NOMO-1 treated with DMSO at 0.1 percent for 48 hours (cell line): ENCODE measurements around the gene HOXB9.

Source experiments
- DNase-seq: peaks from one replicate; lab custom pipeline; 2025; ENCODE audit not compliant: unreplicated experiment; lab: John Stamatoyannopoulos, UW

The HOXB9 gene

DNA sequence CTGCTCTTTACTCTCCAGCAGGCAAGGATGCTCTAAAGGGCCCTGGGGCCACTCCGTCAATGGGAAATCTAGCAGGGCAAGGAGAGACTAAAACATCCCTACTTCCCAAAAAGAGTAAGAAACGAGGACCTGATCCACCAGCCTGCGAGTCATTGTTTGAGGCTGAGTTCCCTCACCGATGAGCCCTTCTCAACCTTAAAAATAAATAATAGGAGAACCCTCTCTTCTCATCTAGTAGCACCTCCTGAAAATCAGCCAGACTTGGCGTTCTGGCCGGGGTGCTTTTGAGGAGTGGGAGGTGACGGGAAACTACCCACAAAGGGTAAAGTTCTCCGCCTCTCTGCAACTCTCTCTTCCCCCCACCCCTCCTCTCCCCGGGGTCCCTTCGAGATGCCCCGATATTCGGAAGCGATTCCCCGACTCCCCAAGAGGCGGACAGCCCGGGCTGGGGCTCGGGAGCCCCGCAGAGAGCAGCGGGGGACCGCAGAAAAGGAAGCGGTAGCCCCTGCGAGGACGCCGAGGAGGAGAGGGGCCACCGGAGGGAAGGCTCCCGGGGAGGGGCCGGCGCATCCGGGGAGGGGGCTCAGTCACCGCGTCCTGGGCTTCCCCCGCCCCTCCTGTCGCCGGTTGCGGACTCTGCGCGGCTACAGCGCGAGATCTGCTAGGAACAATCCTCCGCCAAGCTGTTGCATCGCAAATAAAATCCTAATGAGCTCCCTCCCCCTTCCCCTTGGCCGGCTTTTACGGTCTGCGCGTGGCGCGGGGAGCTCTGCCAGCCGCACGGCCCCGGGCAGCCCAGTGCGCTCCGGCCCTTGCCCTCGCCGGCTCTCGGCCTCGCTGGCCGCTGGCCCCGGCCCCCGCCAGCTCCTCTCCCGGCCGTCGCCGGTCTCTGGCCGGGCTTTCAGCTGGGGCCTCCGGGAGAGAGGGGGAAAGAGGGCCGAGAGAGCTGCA is 1.3 kb downstream of the HOXB9 start:
- no peak for DNase-seq

DNA sequence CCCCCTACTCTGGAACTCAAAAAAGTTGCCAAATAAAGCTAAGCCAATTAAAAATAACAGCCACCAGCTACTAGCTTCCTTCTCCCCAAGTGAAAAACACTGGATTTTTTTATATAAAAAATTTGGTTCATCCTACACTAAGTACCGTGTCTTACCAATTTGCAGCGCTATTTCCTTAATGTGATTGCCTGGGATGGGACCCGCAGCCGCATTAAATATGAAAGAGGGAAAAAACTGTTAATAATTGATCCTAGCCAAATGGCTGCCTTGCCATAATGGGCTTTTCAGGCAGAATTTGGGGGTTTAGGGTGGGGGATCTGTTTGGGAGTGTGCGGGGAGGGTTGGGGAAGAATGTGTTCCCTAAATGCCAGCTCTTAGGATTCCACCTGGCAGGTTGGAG is 2.0 kb downstream of the HOXB9 start:
- no peak for DNase-seq

DNA sequence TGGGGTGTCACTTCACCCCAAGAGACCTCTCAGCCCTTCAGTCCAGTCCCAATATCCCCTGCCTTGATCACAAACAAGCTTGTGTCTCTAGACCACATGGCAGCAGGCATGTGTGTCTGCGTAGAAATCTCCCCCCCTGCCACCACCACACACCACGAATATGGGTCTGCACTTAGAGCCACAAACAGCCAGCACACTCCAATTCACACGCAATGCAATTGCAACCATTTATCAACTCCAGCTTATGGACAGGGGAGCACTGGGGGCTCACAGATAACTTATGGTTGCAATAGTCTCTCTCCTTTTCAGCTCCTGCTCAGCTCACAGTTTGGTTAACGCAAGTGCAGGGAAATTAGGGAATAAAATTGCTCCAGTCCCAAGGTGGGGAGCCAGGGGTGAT is 2.6 kb downstream of the HOXB9 start:
- no peak for DNase-seq

DNA sequence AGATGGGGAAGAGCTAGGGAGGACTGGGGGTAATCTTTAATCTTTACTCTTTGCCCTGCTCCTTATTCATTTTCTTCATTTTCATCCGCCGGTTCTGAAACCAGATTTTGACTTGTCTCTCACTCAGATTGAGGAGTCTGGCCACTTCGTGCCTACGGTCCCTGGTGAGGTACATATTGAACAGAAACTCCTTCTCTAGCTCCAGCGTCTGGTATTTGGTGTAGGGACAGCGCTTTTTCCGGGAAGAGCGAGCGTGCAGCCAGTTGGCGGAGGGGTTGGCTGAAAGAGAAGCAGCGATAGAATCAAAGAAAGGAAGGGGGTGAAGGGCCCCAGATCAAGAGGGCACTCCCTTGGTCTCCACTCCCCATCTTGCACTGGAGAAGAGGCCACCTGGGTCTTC is 3.3 kb downstream of the HOXB9 start:
- no peak for DNase-seq

DNA sequence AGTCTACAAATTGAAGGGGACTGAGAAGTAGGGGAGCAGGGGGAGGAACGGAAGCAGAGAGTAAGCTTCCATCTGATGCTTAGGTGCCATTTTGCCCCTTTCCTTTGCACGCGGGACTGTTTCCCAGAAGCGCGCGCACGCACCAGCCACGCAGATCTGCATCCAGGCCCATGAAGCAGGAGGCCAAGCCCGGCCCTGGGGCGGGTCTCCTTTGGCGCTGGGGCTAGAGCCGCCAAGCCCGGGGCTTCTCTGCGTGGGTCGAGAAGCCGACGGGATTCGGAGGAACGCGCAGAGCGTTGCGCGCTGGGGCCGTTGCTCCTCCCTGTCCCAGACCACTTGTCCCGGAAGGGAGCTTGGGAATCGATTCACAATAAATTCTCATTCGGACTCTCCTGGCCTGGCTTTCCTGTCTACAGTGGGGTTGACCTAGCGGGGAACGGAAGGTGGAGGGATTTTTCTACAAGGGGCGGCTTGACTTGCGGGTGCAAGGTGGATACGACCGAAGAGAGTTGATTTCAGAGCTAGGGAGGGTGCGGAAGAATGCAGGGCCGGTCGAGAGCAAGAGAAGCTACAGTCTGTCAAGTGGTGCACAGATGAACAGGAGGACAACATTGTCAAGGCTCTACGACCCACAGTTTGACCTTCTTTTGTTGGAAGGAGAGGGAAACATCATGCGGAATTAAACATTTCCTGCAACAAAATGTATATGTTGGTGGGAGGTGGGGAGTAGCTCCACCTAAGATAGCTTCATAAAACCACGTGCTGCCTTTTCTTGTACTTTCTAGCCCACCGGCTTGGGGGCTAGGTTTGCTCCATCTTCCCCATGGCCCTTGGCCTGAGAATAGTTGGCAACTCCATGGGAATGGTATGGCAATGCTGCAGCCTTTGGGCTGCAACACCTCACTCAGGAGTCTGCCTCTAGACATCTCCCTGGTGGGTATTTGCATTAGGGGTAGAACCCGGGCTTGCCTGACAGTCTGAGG is 4.5 kb downstream of the HOXB9 start:
- DNase-seq, result no peak

DNA sequence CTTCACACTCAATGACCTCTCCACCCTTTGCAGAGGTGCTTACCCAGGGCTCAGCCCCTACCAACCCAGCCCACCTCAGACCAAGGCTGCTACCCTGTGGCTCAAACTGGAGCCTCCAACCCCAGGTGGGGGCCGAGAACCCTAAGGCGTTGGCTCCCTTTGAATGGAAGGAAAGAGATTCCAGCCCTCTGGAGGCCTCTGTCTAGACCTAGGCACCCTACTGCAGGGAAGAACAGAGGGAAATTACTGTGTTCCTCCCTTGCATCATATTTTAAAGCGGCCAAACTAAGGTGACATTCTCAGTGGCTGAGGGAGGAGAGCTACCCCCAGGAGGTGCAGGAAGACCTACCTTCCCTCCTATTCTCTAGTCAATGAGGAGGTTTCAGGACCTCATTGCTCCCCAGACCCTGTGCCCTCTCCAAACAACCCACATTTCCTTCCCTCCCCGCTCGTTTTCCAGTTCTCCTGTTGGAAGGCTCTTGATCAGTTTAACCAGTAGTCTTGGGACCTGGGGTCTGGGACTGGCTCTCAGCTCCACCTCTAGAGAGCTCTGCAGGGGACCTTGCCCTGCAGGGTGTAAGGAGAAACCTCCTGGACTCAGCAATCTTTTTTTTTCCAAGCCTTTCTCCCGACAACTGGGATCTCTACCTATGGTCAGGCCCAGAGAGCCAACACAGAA is 5.6 kb downstream of the HOXB9 start:
- DNase-seq, result no peak

DNA sequence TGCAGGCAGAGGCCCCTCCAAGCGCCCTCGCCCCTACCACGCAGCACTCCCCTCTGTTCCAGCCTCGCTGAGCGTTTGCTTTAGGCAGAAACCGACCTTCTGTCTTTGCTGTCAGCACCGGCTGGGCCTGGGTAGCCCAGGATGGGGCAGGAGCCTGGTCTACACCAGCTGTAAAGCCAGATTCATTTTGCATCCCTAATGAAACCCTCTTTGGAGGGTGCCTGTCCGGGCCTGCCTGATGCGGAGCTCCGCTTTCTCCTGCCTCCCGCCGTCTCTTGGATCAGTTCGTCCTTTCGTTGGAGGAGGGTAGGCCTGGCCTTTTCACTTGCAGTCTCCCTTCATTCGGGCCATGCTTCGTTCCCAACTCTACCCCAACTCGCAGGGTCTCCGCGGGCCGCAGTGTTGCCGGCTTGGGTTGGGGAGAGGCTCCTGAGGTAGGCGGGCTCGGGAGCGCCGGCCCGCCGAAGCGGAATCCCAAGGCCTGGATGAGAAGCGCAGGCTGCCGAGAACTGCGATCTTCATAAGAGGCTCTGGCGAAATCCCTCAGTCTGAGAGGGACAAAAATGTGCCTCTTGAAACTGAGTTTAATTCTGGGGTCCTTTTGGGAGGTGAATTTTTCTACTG is 6.2 kb downstream of the HOXB9 start:
- DNase-seq, result no peak

DNA sequence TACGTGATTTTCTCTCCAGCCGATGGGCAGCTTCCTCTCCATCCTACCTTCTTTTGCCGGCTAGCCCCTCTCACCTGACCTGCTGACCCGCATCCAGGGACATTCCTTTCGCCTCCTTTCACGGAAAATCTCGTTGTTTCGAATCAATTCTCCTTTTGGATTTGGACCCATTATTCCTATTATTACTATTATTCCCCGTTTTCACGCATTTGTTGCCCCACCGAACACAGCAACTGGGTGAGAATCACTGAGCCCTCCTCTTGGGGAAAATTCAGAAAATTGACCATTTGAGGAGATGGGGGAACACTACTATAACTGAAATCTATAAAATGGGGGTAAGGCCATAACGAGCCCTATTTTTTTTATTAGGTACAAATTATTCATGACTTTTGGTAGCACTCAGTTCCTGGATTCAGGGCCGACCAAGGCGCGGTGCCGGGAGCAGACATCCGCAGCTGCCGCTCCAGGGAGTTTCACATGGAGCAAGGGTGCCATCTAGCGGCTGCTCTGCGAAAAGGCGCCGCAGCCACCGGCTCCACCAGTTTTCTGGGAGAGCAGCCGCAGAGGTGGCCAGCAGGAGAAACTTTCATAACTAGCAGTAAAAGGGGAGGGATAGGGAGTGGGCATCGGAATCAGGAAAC is 7.8 kb downstream of the HOXB9 start:
- peak; percentile 70 for DNase-seq

DNA sequence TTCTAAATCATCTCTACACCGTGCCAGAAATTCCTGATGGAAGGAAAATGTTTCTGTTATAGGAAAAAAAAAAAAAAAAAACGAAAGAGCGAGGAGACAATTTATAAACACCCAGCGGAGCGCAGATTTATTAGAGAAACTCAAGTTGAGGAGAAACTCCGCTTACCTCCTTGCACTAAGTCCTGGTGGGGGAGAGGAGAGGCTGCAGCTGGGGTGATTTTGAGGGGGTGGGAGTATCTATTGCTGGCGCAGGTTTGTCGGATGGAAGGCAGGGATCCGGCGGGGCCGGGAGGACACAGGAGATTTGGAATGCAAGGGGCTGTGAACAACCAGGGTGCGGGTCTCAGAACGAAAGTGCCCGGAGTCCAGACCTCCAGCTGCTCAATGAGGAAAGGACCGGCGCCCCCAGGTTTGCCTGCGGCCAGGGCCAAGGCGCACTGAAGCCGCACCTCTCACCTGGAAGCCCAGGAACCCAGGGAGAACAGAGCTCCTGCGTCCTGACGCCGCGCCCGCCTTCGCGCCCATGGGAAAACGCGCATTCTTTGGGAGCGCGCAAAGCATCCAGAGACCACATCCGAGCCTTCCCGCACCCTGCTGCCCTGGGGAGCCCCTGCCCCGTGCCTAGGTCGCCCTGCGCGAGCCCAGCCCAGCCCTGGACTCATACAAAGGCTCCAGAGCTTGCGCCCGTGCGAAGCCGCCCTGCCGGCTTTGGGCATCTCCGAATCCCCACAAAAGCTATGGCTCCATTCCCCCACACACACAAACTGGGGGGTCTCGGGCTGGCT is 8.5 kb downstream of the HOXB9 start:
- no peak for DNase-seq

DNA sequence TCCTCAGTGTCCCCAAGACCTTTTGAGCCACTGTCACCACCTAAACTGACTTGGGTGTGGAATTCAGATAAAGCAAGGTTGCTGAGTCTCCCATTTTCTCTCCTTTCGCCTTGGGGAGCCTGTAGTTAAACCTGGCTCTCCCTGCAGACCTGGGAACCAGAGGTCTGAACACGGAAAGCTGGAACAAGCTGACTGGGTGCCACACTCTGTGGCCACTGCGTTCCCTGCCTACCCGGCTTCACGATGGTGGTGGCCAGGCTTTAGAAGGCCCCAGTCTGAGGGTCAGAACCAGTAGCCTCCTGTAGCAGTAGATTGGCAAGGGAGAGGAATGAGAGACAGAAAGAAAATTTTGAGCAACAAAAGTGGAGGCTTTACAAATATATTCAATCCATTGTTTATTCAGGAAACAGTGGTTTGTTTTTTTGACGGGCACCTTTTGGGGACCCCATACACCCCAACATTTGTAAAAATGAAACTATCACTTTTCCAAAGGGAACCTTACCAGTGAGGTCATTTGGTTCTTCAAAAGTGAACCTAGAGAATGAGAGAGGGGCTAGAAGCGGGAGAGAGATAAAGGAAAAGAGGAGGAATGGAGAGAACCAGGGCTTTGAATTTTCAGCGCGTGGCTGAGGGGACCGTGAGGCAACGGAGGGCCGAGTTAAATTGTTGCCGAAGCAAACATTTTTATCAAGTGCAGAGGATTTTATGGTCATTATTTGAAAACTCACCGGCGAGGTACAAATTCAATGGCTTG is 9.3 kb downstream of the HOXB9 start:
- no peak for DNase-seq

DNA sequence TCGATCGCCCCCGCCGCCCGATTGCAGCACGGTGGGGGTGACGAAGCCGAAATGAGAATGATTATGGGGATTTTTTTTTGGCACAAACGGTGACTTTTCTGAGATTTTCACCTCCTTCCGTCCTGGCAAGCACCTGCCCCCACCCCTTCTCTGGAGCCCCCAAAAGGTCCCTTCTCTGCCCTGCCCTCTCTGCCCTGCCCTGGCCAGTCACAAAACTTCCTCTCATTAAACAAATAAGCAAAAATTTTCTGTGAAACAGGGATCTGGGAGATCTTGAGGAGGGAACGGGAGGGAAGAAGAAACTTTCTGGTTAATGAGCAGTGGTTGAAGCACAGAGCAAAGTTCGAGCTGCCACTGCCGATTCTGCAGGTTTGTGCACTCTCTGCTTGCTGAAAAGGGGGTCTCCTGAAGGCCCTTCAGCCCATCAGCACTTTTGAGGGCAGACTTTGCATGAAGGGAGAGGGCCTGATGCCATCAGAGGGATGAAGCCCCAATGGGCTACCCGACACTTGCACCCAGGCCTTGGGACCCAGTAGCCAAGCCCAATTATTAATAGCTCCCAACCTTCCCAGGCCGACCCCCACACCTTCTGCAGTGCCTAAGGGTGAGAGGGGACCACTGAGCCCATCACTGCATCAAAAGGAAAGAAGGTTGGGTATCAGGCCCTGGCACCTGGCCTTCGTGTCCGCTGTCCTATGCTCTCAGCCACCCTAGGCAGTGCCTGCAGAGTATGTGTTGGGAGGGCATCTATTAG is 10.0 kb downstream of the HOXB9 start:
- DNase-seq, result no peak

DNA sequence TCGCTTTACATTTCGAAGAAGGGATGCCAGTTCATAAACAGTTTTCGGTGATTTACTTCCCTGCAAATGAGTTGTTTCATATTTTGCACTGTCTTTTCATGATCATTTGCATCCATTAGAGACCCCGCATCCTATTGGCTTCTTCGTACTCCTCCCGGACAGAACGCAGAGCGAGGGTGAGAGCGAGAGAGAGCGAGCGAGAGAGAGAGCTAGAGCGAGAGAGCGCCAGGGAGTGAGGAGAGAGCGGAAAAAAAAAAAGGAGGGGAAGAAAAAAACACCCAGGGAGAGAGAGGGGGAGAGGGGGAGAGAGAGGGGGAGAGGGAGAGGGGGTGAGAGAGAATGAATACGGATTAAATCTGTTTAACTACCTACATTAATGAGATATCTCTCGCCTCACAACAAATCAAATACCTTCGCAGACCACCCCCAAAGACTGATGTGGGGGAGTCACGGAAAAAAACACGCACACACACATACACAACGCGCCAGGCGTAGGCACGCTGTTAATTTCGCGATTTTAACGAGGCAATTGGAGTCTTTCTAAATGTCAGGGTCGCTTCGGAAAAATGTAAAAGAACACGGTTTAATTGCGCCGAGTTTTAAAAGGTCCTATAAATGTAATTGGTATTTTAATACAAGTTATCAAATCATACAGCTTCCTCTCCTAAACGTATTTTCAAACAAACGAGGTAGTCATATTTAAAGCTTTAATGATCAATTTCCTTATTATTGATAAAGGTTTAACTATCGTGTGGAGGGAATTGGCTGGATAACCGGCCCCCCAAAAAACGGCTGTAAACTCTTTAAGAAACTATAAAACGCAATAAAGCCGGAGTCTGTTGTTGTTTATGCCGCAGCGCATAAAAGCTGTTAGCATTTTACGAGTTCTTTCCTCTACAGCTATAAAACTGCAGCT is 10.9 kb downstream of the HOXB9 start, which contains the start of gene HOXB8:
Gene HOXB8, minus strand, starts transcription at position 246 of the 916 bp plus-strand sequence. CDS start 588 bp downstream, outside the sequence.
- DNase-seq, result no peak

DNA sequence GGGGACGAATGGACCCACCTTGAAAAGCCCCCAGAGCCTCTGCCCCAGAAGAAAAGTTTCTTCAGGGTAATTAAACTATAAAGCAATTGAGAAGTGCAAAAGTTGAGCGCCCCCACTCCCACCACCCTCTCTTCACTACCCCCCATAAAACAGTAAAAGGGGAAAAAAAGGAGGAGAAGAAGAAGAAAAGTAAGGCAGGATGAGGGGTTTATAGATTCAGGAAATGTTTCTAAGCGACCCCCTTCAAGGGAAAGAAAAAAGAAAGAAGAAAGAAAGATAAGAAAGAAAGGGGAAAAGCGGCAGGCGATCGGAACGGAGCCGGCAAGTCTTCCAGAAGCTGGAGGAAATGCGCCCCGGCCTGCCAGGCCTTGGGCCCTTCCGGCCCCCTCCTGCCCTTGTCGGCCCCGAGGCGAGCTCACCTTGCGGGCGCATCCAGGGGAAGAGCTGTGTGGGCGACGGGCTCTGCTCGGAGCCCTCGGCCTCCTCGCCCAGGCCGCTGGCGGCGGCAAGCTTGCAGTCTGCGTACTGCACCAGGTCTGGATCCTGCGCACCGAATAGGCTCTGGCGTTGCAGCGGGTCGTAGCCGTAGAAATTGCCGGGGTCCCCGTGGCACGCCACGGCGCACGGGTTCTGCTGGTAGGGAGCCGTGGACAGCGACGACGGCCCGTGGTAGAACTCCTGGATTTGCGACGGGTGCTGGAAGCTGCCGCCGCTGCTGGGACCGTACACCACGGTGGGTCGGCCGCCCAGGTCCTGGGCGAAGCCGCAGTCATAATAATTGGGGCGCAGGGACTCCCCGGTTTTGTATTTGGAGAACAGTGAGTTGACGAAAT is 12.1 kb downstream of the HOXB9 start:
- no peak for DNase-seq

DNA sequence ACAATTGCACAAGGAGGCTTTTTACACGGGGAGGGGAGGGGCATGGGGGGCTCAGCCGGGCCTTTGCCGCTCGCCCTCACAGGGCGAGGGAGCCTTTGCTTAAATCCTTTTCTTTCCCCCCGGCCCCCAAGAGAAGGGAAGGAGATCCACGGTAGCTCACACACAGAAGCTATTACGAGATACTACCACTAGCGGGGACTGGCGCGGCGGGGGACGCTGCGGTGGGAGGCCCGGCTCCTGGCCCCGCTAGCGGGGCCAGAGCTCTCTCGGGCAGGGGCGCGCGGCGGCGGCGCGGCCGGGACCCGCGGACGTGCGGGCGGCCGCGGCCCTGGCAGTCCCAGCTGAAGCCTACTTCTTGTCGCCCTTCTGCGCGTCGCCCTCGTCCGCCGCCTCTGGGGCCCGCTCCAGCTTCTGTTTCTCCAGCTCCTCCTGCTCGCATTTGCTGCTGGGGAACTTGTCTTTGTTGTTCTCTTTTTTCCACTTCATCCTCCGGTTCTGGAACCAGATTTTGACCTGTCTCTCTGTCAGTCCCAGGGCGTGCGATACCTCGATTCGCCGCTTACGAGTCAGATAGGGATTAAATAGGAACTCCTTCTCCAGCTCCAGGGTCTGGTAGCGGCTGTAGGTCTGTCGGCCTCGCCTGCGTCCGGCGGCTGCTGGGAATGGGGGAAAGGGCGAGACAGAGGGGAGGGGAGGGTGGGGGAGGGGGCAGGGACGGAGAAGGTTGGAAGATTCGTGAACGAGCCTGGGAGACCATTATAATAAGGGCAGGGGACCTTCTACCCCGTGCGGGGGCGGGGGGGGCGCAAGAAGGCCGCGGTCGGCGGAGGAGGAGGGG is 13.1 kb downstream of the HOXB9 start:
- peak; percentile 44 for DNase-seq

DNA sequence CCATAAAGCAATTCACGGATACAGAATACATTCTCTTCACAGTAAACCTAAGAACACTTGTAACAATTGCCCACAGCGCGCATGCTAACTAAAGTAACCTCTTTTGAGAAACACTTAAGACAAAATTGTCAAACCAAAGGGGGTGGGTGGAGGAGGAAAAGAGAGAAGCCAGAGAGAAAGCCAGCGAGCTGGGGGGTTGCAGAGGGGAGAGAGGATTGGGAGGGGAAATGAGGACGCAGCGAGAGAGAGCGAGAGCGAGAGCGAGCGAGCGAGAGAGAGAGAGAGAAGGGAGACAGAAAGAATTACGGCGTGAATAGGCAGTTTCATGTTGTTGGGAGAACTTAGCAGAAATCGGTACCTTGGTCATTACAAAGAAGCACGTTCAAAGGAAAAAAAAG is 13.7 kb downstream of the HOXB9 start:
- no peak for DNase-seq
